Measurements from ENCODE around the gene PTPN22.

Gene PTPN22

GRCh38 chr1:113830039-113830438, 41.5 kb downstream of the PTPN22 start:
- DNase-seq (ENCODE audit: low read depth, low spot score) = peak; percentile 40
- no peak overlapping the region for H3K4me3 ChIP-seq (ENCODE audit: low read depth, low read length)
- POLR2A ChIA-PET = interaction anchor here (0.5 to 1.5 kb wide), 2 partner anchors 18 to 118 kb away, joined by 3 to 4 read pairs; partner anchors contain the start of gene RSBN1
- CTCF ChIA-PET = interaction anchor here (0.9 to 1.1 kb wide), 3 partner anchors 133 to 757 kb away, joined by 3 read pairs; partner anchors contain the start of gene LRIG2
- TF ChIP-seq, protein P1, sequence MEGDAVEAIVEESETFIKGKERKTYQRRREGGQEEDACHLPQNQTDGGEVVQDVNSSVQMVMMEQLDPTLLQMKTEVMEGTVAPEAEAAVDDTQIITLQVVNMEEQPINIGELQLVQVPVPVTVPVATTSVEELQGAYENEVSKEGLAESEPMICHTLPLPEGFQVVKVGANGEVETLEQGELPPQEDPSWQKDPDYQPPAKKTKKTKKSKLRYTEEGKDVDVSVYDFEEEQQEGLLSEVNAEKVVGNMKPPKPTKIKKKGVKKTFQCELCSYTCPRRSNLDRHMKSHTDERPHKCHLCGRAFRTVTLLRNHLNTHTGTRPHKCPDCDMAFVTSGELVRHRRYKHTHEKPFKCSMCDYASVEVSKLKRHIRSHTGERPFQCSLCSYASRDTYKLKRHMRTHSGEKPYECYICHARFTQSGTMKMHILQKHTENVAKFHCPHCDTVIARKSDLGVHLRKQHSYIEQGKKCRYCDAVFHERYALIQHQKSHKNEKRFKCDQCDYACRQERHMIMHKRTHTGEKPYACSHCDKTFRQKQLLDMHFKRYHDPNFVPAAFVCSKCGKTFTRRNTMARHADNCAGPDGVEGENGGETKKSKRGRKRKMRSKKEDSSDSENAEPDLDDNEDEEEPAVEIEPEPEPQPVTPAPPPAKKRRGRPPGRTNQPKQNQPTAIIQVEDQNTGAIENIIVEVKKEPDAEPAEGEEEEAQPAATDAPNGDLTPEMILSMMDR (IDR thresholded peaks at IDR 0.05; ENCODE audit: insufficient read depth, low read length, missing control alignments) = no peak

DNA sequence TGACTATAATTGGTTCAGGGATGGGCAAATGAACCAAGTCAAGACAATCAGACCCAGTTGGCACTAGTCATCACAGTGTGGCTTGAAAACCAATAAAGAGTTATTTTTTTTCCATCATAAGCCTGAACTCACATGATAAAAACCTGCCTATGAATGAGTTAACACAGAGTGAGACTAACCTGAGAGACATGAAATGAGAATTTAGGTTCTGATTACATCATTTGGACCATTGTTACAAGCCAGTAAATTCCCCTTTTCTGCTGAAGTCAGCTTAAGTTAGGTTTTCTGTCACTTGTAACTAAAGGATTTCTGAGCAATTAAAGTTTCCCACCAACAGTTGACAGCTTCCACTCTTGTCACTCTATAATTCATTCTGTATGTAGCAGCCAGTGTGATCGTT, 49.6 kb downstream of the PTPN22 start:
- CTCF ChIA-PET = interaction anchor here (1.2 kb wide), 1 partner anchor 14 kb away, joined by 4 read pairs; no protein-coding TSS in a partner anchor
- H3K4me3 ChIP-seq (ENCODE audit: low read depth, low read length) = no peak overlapping the region
- TF ChIP-seq, protein P1 (IDR thresholded peaks at IDR 0.05; ENCODE audit: insufficient read depth, low read length, missing control alignments) = no peak
- POLR2A ChIA-PET = no interaction called here
- DNase-seq (ENCODE audit: low read depth, low spot score) = no peak

GRCh38 chr1:113818578-113818977, 52.9 kb downstream of the PTPN22 start:
- no peak for DNase-seq (ENCODE audit: low read depth, low spot score)
- no peak overlapping the region for H3K4me3 ChIP-seq (ENCODE audit: low read depth, low read length)
- TF ChIP-seq, protein P1 (IDR thresholded peaks at IDR 0.05; ENCODE audit: insufficient read depth, low read length, missing control alignments) = no peak
- ChIA-PET CTCF (no interaction called here), POLR2A (no interaction called here)

DNA sequence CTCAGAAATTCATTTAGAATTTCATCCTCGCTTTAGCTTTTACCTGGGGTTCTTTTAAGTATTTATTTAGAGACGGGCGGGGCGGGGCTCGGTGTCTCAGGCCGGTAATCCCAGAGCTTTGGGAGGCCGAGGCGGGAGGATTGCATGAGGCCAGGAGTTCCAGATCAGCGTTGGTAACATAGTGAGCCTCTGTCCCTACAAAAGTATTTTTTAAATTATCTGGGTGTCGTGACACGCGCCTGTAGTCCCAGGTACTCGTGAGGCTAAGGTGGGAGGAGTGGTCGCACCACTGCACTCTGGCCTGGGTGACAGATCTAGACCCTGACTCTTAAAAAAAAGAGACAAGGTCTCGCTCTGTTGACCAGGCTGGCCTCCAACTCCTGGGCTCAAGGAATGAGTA, 58.3 kb downstream of the PTPN22 start:
- TF ChIP-seq, protein P1 (IDR thresholded peaks at IDR 0.05; ENCODE audit: insufficient read depth, low read length, missing control alignments) = no peak
- POLR2A ChIA-PET = no interaction called here
- DNase-seq (ENCODE audit: low read depth, low spot score) = no peak
- CTCF ChIA-PET = interaction anchor here (1.1 to 3.3 kb wide), 2 partner anchors 22 to 50 kb away, joined by 3 to 11 read pairs; no protein-coding TSS in a partner anchor
- no peak overlapping the region for H3K4me3 ChIP-seq (ENCODE audit: low read depth, low read length)

DNA sequence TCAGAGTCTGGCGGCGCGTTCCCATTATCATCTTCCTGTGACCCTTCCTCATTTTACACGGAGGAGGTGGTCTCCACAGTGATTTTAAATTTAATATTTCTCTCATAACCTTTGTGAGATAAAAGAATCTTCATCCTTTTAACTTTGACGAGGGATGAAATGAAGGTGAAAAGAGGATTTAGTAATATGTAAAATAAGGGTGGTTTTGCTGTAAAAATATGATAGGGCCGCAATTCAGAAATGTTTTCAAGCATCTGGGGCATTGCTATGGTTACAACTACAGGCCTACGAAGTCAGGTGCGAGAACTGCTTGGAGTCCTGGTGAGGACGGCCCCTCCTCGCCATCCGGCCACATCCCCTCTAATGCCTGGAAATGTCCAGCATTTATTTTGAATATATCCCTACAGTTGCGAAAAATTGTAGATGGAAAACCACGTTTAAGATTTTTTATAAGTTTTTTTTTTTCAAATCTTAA, 58.8 kb downstream of the PTPN22 start:
- TF ChIP-seq, protein P1 (IDR thresholded peaks at IDR 0.05; ENCODE audit: insufficient read depth, low read length, missing control alignments) = no peak
- ChIA-PET CTCF (interaction anchor here (1.1 to 3.3 kb wide), 2 partner anchors 22 to 49 kb away, joined by 3 to 11 read pairs; no protein-coding TSS in a partner anchor), POLR2A (interaction anchor here (0.6 to 1.8 kb wide), 6 partner anchors 9 to 92 kb away, joined by 3 to 8 read pairs (median 4); partner anchors contain the start of genes AP4B1, DCLRE1B and PHTF1)
- DNase-seq (ENCODE audit: low read depth, low spot score) = no peak
- H3K4me3 ChIP-seq (ENCODE audit: low read depth, low read length) = peak overlapping the region; percentile 55

GRCh38 chr1:113811888-113812660, 59.4 kb downstream of the PTPN22 start, which contains the start of gene RSBN1:
Gene RSBN1 (minus strand): TSS chr1:113812476. CDS start chr1:113812412, 64 bp downstream.
- DNase-seq (ENCODE audit: low read depth, low spot score) = peak; percentile 96
- TF ChIP-seq, protein P1 (IDR thresholded peaks at IDR 0.05; ENCODE audit: insufficient read depth, low read length, missing control alignments) = peak; percentile 17
- peak within 1 kb of the TSS; percentile 89 for H3K4me3 ChIP-seq (ENCODE audit: low read depth, low read length)
- ChIA-PET CTCF (interaction anchor here (1.0 to 3.3 kb wide), 3 partner anchors 23 to 152 kb away, joined by 3 to 11 read pairs (median 3); no protein-coding TSS in a partner anchor), POLR2A (interaction anchor here (0.6 to 1.8 kb wide), 7 partner anchors 8 to 93 kb away, joined by 3 to 8 read pairs (median 4); partner anchors contain the start of genes AP4B1, DCLRE1B and PHTF1)

All from AG04449 (cell line).